HepG2 (cell line): ENCODE measurements around the gene GFOD1. TPM values are rescaled to one million over a fixed set of nuclear protein-coding genes. Genes with fewer than 3 reads are reported as not detected.

Source experiments
- ATAC-seq: fragments of 200-7000 bp; cut with Tn5 transposase; 3 replicates; pipeline ENCODE4 v1.9.1; 2020; ENCODE audit warnings: mild to moderate bottlenecking, moderate library complexity
- BruUV-seq: library from RNA; stranded (reverse); fragments of 400-500 nt; replicated peaks from 2 replicates; lab custom pipeline; 2021; lab: Mats Ljungman, UMichigan
- CTCF ChIA-PET: fragments of 300-600 bp; formaldehyde crosslinking; extraction: SDS; loops from one replicate; lab custom pipeline; 2021; ENCODE audit warnings: low total read pairs, inconsistent platforms, low intra/inter-chr PET ratio; lab: Yijun Ruan, JAX
- POLR2A ChIA-PET: fragments of 350-600 bp; sonication (Branson Sonifier 250); formaldehyde crosslinking; loops from one replicate; lab custom pipeline; 2020; ENCODE audit warnings: antibody characterized with exemption, inconsistent platforms; lab: Yijun Ruan, JAX
- DNase-seq: peaks from one replicate; pipeline ENCODE4 v3.0.0-alpha.2; 2015; ENCODE audit warnings: low spot score
- FAIRE-seq: peaks from 3 replicates; lab custom pipeline; 2011; peaks lifted over from hg19 to GRCh38; lab: Jason Lieb, UNC
- H2AFZ ChIP-seq: one replicate; pipeline ENCODE4 v1.6.1; 2011; ENCODE audit warnings: low read length, inconsistent platforms
- H3K27ac ChIP-seq: fragments of 300-600 bp; 3 replicates; pipeline ENCODE4 v1.8.0; 2011; ENCODE audit warnings: mixed run types, mild to moderate bottlenecking, mixed read lengths, low read length, inconsistent platforms; ENCODE audit not compliant: insufficient read depth; ENCODE audit errors: extremely low read length
- H3K27me3 ChIP-seq, 2 experiments: fragments of 200-600 bp in 1 of 2; 2 replicates in 1 of 2; 3 replicates in 1 of 2; pipeline versions ENCODE4 v1.6.0 to v1.8.0; 2011; ENCODE audit warnings: low read length in 2 of 2, mild to moderate bottlenecking in 2 of 2, moderate library complexity in 2 of 2, inconsistent platforms in 1 of 2; ENCODE audit not compliant: insufficient read depth in 2 of 2, control insufficient read depth in 1 of 2
- H3K36me3 ChIP-seq, 2 experiments: fragments of 200-600 bp in 1 of 2; replicated peaks in 1 of 2; 2 replicates in 1 of 2; 3 replicates in 1 of 2; pipeline versions ENCODE4 v1.5.1 to v1.8.0; 2011; ENCODE audit warnings: low read length in 2 of 2, inconsistent platforms in 1 of 2; ENCODE audit not compliant: insufficient read depth in 2 of 2, control insufficient read depth in 1 of 2
- H3K4me1 ChIP-seq: 2 replicates; pipeline ENCODE4 v1.5.1; 2012; ENCODE audit warnings: low read length, inconsistent platforms; ENCODE audit not compliant: insufficient read depth
- H3K4me2 ChIP-seq: 2 replicates; pipeline ENCODE4 v1.6.0; 2011; ENCODE audit warnings: low read depth, low read length, inconsistent platforms
- H3K4me3 ChIP-seq, 3 experiments: fragments of 200-600 bp in 1 of 3; sonication (generic), shearing (Covaris generic) in 1 of 3; replicated peaks in 1 of 3; 2 replicates each; pipeline ENCODE4 v1.5.1; 2011 to 2016; ENCODE audit warnings: low read length in 3 of 3, inconsistent platforms in 2 of 3, low read depth in 2 of 3, mild to moderate bottlenecking in 2 of 3, control low read depth in 1 of 3, mixed read lengths in 1 of 3; ENCODE audit not compliant: insufficient read depth in 1 of 3
- H3K79me2 ChIP-seq: one replicate; pipeline ENCODE4 v1.6.1; 2011; ENCODE audit warnings: low read length, inconsistent platforms; ENCODE audit not compliant: insufficient read depth
- H3K9ac ChIP-seq: 2 replicates; pipeline ENCODE4 v1.6.0; 2011; ENCODE audit warnings: mild to moderate bottlenecking, low read depth, low read length, inconsistent platforms; ENCODE audit not compliant: insufficient read depth
- H3K9me3 ChIP-seq: 2 replicates; pipeline ENCODE4 v1.5.1; 2012; ENCODE audit warnings: mild to moderate bottlenecking, low read length
- H4K20me1 ChIP-seq: 2 replicates; pipeline ENCODE4 v1.6.0; 2011; ENCODE audit warnings: inconsistent platforms, mild to moderate bottlenecking, low read length, moderate library complexity; ENCODE audit not compliant: insufficient read depth
- ATF7 ChIP-seq, 2 experiments: fragments of 450-650 bp in 1 of 2; sonication (generic) in 1 of 2; formaldehyde crosslinking in 1 of 2; IDR thresholded peaks; 2 replicates each; pipeline versions ENCODE4 v1.4.0 to v1.6.1; 2016 to 2020; ENCODE audit warnings: antibody characterized with exemption in 1 of 2, mild to moderate bottlenecking in 1 of 2, missing genetic modification reagents in 1 of 2
- CCAR2 ChIP-seq: fragments of 200-400 bp; formaldehyde crosslinking; optimal IDR thresholded peaks from 2 replicates; pipeline ENCODE3; 2018; ENCODE audit warnings: low read depth, mild to moderate bottlenecking, low read length, moderate library complexity
- FOXK2 ChIP-seq: fragments of 450-650 bp; IDR thresholded peaks from 2 replicates; pipeline ENCODE4 v1.6.1; 2016
- MYNN ChIP-seq: sonication (generic); formaldehyde crosslinking; IDR thresholded peaks from 2 replicates; pipeline ENCODE4 v1.4.0; 2020; ENCODE audit warnings: mild to moderate bottlenecking, low read depth, missing genetic modification reagents
- NFIC ChIP-seq: IDR thresholded peaks from 2 replicates; pipeline ENCODE4 v1.6.1; 2012; ENCODE audit warnings: mild to moderate bottlenecking, low read length, inconsistent platforms
- NONO ChIP-seq, 2 experiments: fragments of 450-650 bp in 1 of 2; sonication (generic) in 1 of 2; formaldehyde crosslinking in 1 of 2; IDR thresholded peaks in 1 of 2; conservative IDR thresholded peaks in 1 of 2; 2 replicates each; pipeline versions ENCODE4 v1.6.1 to v1.8.0; 2017 to 2022; ENCODE audit warnings: mild to moderate bottlenecking in 1 of 2, missing genetic modification reagents in 1 of 2, moderate library complexity in 1 of 2
- NR2F1 ChIP-seq, 2 experiments: fragments of 450-650 bp in 1 of 2; formaldehyde crosslinking in 1 of 2; IDR thresholded peaks; 2 replicates each; pipeline versions ENCODE4 v1.5.0 to v1.6.1; 2016 to 2020; ENCODE audit warnings: mild to moderate bottlenecking in 1 of 2, missing compliant biosample characterization in 1 of 2, missing genetic modification reagents in 1 of 2, moderate library complexity in 1 of 2
- RBAK ChIP-seq: sonication (generic); formaldehyde crosslinking; IDR thresholded peaks from 2 replicates; pipeline ENCODE4 v1.5.1; 2020; ENCODE audit warnings: mild to moderate bottlenecking, missing genetic modification reagents
- TCF7 ChIP-seq: sonication (generic); IDR thresholded peaks from 2 replicates; pipeline ENCODE4 v1.6.1; 2016; ENCODE audit warnings: antibody characterized with exemption, low read depth
- TMF1 ChIP-seq: sonication (generic); formaldehyde crosslinking; IDR thresholded peaks from 2 replicates; pipeline ENCODE4 v1.8.1; 2022; ENCODE audit warnings: low read depth, missing genetic modification reagents
- ZNF563 ChIP-seq: sonication (generic); formaldehyde crosslinking; IDR thresholded peaks from 2 replicates; pipeline ENCODE4 v1.8.0; 2022; ENCODE audit warnings: mild to moderate bottlenecking, moderate library complexity, missing genetic modification reagents
- ZNF737 ChIP-seq: sonication (generic); formaldehyde crosslinking; IDR thresholded peaks from 2 replicates; pipeline ENCODE4 v1.5.0; 2020; ENCODE audit warnings: missing genetic modification reagents, mild to moderate bottlenecking, borderline replicate concordance
- ZNF780A ChIP-seq: sonication (generic); formaldehyde crosslinking; IDR thresholded peaks from 2 replicates; pipeline ENCODE4 v1.8.0; 2022; ENCODE audit warnings: mild to moderate bottlenecking, missing genetic modification reagents, moderate library complexity
- WGBS: methylation state at CpG from one replicate; pipeline ENCODE4 v1.1.6; 2017; ENCODE audit warnings: low lambda C conversion rate; 5-methylcytosine and 5-hydroxymethylcytosine counted together
- in situ Hi-C: cut with HindIII; loops from 2 replicates; pipeline ENCODE4 v1.10.0; 2017; ENCODE audit warnings: low pct_unique_long_range_greater_than_20kb; ENCODE audit not compliant: extremely low pct_ligation_motif_present
- intact Hi-C: fragments of 100-400 bp; cut with micrococcal nuclease; formaldehyde crosslinking; loops from one replicate; pipeline ENCODE4 v1.10.0; 2022; ENCODE audit not compliant: unreplicated experiment
- polyA plus RNA-seq, 8 experiments: library from polyadenylated mRNA; depleted of rRNA in 3 of 8; stranded (reverse) in 7 of 8; unstranded in 1 of 8; fragments of >200 nt; fragmentation: Illumina TruSeq in 4 of 8; extraction: Trizol in 4 of 8; gene quantifications; 2 replicates each; pipeline versions ENCODE4 v1.2.1 to v1.2.3, GENCODE V29; 2011 to 2016; ENCODE audit warnings: low read depth in 4 of 8, missing spikeins in 1 of 8, mixed read lengths in 1 of 8; ENCODE audit not compliant: insufficient read depth in 1 of 8
- total RNA-seq, 5 experiments: library from RNA; depleted of rRNA; stranded (reverse); fragments of >200 nt; fragmentation: Illumina TruSeq; extraction: Trizol; gene quantifications; 2 replicates each; pipeline ENCODE4 v1.2.3, GENCODE V29; 2016; ENCODE audit warnings: low read depth in 1 of 5

Gene GFOD1
- total and polyA plus RNA-seq, 2 of the 13 experiments (the other 11 are each of a cell fraction or from before 2014, with no cell fraction given): 1.9 to 6.4 TPM

DNA sequence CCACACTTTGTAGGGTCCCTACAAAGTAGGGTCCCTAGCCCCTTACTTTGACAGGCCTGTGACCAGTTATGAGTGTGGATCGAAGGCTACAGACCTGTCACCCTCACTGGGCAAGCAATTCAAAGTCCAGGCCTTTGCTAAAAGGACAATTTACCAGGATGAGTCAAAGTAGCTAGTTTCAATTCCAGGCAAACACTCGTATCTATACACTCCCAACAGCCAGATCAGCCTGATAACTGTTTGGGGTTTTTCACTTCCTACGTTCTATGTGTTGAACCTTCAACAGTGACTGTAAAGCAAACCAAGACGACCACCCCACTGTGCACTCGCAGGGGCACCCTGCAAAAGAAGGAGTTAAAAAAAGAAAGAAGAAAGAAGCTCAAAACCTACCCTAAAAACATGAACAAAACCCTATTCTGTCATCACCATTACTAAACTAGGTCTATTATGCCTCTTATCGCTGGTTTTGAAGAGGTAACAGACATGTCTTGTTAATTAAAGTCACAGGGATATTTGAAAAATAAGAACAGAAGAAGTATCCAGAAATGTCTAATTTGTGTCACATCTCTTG lies 3.2 kb downstream of the GFOD1 start (continued):
- TF ChIP-seq NFIC (0 out of 2 replicates have a peak, but pooled peaks have one; percentile 29), NONO (IDR thresholded peaks at IDR 0.05) (no peak), NONO (CRISPR knock-in tag; conservative IDR thresholded peaks at IDR 0.05) (no peak), NR2F1 (CRISPR knock-in tag; IDR thresholded peaks at IDR 0.05) (peak in 1 of 2 experiments; percentile 43; a peak in 1 of 4 replicates), ATF7 (IDR thresholded peaks at IDR 0.05) (no peak), ATF7 (CRISPR knock-in tag; IDR thresholded peaks at IDR 0.05) (no peak), FOXK2 (no peak), ZNF780A (CRISPR knock-in tag) (no peak), TCF7 (0 out of 2 replicates have a peak, but pooled peaks have one; percentile 7), MYNN (no peak), TMF1 (CRISPR knock-in tag) (no peak)
- TF ChIP-seq, all 625 proteins: peak for 71

DNA sequence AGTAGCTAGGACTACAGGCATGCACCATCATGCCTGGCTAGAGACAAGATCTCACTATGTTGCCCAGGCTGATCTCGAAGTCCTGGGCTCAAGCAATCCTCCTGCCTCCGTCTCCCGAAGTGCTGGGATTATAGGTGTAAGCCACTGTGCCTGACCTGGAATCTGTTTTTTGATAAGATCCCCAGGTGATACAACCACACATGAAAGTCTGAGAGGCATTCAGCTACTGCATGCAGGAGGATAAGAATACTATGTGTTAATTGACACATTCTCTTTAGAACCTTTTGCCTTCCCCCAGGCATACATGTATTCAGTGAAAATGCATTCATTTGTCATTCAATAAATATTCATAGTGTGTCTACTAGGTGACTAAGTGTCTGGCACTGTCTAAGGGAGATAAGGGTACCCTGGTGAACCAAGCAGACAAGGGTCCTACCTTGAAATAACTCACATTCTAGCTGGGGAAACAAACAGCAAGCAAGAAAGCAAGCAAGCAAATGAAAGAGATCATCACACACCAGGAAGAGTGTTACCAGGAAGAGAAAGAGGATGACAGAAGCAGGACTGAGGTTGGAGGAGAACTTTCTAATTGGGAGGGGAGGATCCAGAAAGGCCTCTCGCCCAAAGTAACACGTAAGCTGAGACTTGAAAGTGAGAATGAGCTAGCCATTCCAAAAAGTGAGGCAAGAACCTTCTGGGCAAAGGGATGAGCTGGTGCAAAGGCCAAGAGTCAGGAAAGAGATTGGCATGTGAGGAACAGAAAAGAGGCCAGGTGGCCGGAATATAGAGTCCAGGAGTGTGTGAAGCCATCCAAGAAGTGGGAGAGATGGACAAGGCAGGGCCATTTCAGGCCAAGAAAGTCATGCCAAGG lies 6.5 kb downstream of the GFOD1 start:
- peaks cover 13% of the 10 kb centered on the region for H3K79me2 ChIP-seq
- CTCF ChIA-PET: no interaction called here
- ATAC-seq: no peak

More for the DNA sequence above, 6.5 kb downstream of the GFOD1 start:
- Histone ChIP-seq H4K20me1 (no peaks in the 10 kb centered on the region), H3K4me2 (no peak overlapping the region), H3K36me3 (0 out of 5 replicates have a peak, but pooled peaks cover 0 to 1% of the 10 kb centered on the region in 2 experiments), H3K27ac (no peak overlapping the region), H3K4me3 (no peak overlapping the region), H3K9ac (no peak overlapping the region), H3K4me1 (peaks cover 52% of the 10 kb centered on the region), H2AFZ (no peak overlapping the region), H3K9me3 (no peaks in the 10 kb centered on the region), H3K27me3 (no peaks in the 10 kb centered on the region)
- TF ChIP-seq RBAK (CRISPR knock-in tag) (no peak), ZNF563 (CRISPR knock-in tag) (no peak), ZNF737 (CRISPR knock-in tag) (0 out of 2 replicates have a peak, but pooled peaks have one; percentile 33), CCAR2 (no peak)
- no TSS peak for BruUV-seq
- DNase-seq (no peak), FAIRE-seq (no peak)
- POLR2A ChIA-PET: no interaction called here
- WGBS: 90% methylated on average over 6 of the region's 6 CpGs
- intact Hi-C loops (no loop called here), in situ Hi-C loops (loop anchor here (5.0 kb wide), 1 partner anchor 69 kb away; no protein-coding TSS in a partner anchor)
